NCI-H82 (cell line): Measurements from ENCODE around the gene WNK2.
A peak's percentile ranks its signal among the peaks of the same experiment; 100 is the strongest.

ENCODE experiments used
- DNase-seq: peaks from one replicate; lab custom pipeline; 2025; lab: John Stamatoyannopoulos, UW

WNK2 gene

GRCh38 chr9:93218671-93219420 is 34.9 kb downstream of the WNK2 start:
- no peak for DNase-seq

- DNase-seq, result no peak
These were observed 35.8 kb downstream of the WNK2 start for GRCh38 chr9:93219692-93220091.

GRCh38 chr9:93220627-93221026 is 36.7 kb downstream of the WNK2 start:
- no peak for DNase-seq

- DNase-seq, result no peak
These were observed 37.1 kb downstream of the WNK2 start for GRCh38 chr9:93221044-93221443.

- no peak for DNase-seq
These were observed 38.9 kb downstream of the WNK2 start for GRCh38 chr9:93222890-93223259.

- no peak for DNase-seq
These were observed 39.6 kb downstream of the WNK2 start for GRCh38 chr9:93223260-93224180.

- DNase-seq, result no peak
These were observed 40.7 kb downstream of the WNK2 start for GRCh38 chr9:93224591-93224990.

GRCh38 chr9:93225417-93225816 is 41.5 kb downstream of the WNK2 start:
- DNase-seq, result no peak

- no peak for DNase-seq
These were observed 42.0 kb downstream of the WNK2 start for GRCh38 chr9:93225892-93226291.

GRCh38 chr9:93226819-93227218 is 42.9 kb downstream of the WNK2 start:
- no peak for DNase-seq

- no peak for DNase-seq
These were observed 44.1 kb downstream of the WNK2 start for GRCh38 chr9:93228030-93228429.

- no peak for DNase-seq
These were observed 44.5 kb downstream of the WNK2 start for GRCh38 chr9:93228453-93228852.

- DNase-seq, result no peak
These were observed 45.7 kb downstream of the WNK2 start for GRCh38 chr9:93229636-93230035.

GRCh38 chr9:93230185-93230584 is 46.2 kb downstream of the WNK2 start:
- no peak for DNase-seq

- DNase-seq, result no peak
These were observed 46.7 kb downstream of the WNK2 start for GRCh38 chr9:93230601-93231000.

- no peak for DNase-seq
These were observed 47.3 kb downstream of the WNK2 start for GRCh38 chr9:93231121-93231694.

- no peak for DNase-seq
These were observed 47.8 kb downstream of the WNK2 start for GRCh38 chr9:93231716-93232115.

- no peak for DNase-seq
These were observed 48.5 kb downstream of the WNK2 start for GRCh38 chr9:93232388-93232960.

GRCh38 chr9:93233033-93233432 is 49.1 kb downstream of the WNK2 start:
- DNase-seq, result no peak

GRCh38 chr9:93234600-93234999 is 50.7 kb downstream of the WNK2 start:
- DNase-seq, result no peak

GRCh38 chr9:93235300-93235960 is 51.5 kb downstream of the WNK2 start:
- peak; percentile 54 for DNase-seq
